Natural killer cell (primary cell): ENCODE results near the gene MOCS3. TPM values are rescaled to one million over a fixed set of nuclear protein-coding genes. Genes with fewer than 3 reads are reported as not detected.

Experiments used
- ATAC-seq, 3 donors: fragments of 150-1000 bp in 2 of 3; fragments of 200-7000 bp in 1 of 3; cut with Tn5 transposase; 1 replicate in 1 of 3; 2 replicates in 2 of 3; pipeline ENCODE4 v1.10.0; 2021; ENCODE audit warnings: mild to moderate bottlenecking in 2 of 3, moderate library complexity in 2 of 3
- DNase-seq, 2 donors: peaks; one replicate each; pipeline versions ENCODE4 v3.0.0 to v3.0.0-alpha.2; 2013 to 2021; ENCODE audit warnings: mixed read lengths in 1 of 2
- H3K27ac ChIP-seq: one replicate; pipeline ENCODE4 v1.5.1; 2013; ENCODE audit warnings: mild to moderate bottlenecking, low read length
- H3K27me3 ChIP-seq: one replicate; pipeline ENCODE4 v1.6.1; 2013; ENCODE audit warnings: low read length; ENCODE audit not compliant: control insufficient read depth, insufficient read depth
- H3K36me3 ChIP-seq: one replicate; pipeline ENCODE4 v1.6.1; 2013; ENCODE audit warnings: low read length; ENCODE audit not compliant: control insufficient read depth, insufficient read depth
- H3K4me1 ChIP-seq: one replicate; pipeline ENCODE4 v1.6.1; 2013; ENCODE audit warnings: low read length; ENCODE audit not compliant: control insufficient read depth, insufficient read depth
- H3K4me3 ChIP-seq: one replicate; pipeline ENCODE4 v1.5.1; 2013; ENCODE audit warnings: low read length
- H3K9me3 ChIP-seq: one replicate; pipeline ENCODE4 v1.6.1; 2013; ENCODE audit warnings: low read length; ENCODE audit not compliant: control insufficient read depth, insufficient read depth
- H3K27ac Mint-ChIP-seq, 2 donors: one replicate each; pipeline ENCODE4 v1.8.0; 2022; ENCODE audit warnings: mild to moderate bottlenecking in 2 of 2, mixed read lengths in 2 of 2, moderate library complexity in 1 of 2
- H3K27me3 Mint-ChIP-seq, 2 donors: one replicate each; pipeline ENCODE4 v1.8.0; 2022; ENCODE audit warnings: low read depth in 2 of 2, mixed read lengths in 2 of 2
- H3K36me3 Mint-ChIP-seq: one replicate; pipeline ENCODE4 v1.8.0; 2022; ENCODE audit warnings: mixed read lengths
- H3K4me1 Mint-ChIP-seq, 2 donors: one replicate each; pipeline ENCODE4 v1.8.0; 2022; ENCODE audit warnings: mixed read lengths in 2 of 2
- H3K4me3 Mint-ChIP-seq: one replicate; pipeline ENCODE4 v1.8.0; 2022; ENCODE audit warnings: mild to moderate bottlenecking, moderate library complexity, mixed read lengths
- H3K9me3 Mint-ChIP-seq, 2 donors: one replicate each; pipeline ENCODE4 v1.8.0; 2022; ENCODE audit warnings: mixed read lengths in 2 of 2
- CTCF ChIP-seq: fragments of 200-600 bp; IDR thresholded peaks from one replicate; pipeline ENCODE4 v1.8.0; 2022; ENCODE audit warnings: antibody characterized with exemption
- WGBS: methylation state at CpG from one replicate; pipeline ENCODE4 v1.1.7; 2013; ENCODE audit warnings: missing lambda C conversion rate; ENCODE audit not compliant: insufficient coverage; 5-methylcytosine and 5-hydroxymethylcytosine counted together
- intact Hi-C: fragments of 100-400 bp; cut with micrococcal nuclease; formaldehyde crosslinking; loops from one replicate; pipeline ENCODE4 v1.14.2; 2022
- total RNA-seq, 4 donors: library from RNA; stranded (reverse); fragments of 120-200 nt in 1 of 4; gene quantifications; one replicate each; pipeline versions ENCODE4 v1.2.3 to v1.2.4, GENCODE V29; 2013 to 2022

MOCS3 gene
- total RNA-seq, 3 donors from 2014 or later (not counting 1 experiment from before 2014, with no cell fraction given), result 2.2 to 2.5 (median 2.3) TPM

- Histone ChIP-seq H3K4me3 (no peak overlapping the region), H3K36me3 (peaks cover 69% of the 10 kb centered on the region), H3K27me3 (no peaks in the 10 kb centered on the region), H3K27ac (no peak overlapping the region), H3K9me3 (no peaks in the 10 kb centered on the region), H3K4me1 (no peaks in the 10 kb centered on the region)
- intact Hi-C loops, result no loop called here
- Mint-ChIP-seq H3K4me3 (no peak overlapping the region), H3K27me3 (no peaks in the 10 kb centered on the region), H3K4me1 (peaks cover 0 to 5% of the 10 kb centered on the region in 2 donors), H3K36me3 (peaks cover 7% of the 10 kb centered on the region), H3K27ac (peak overlapping the region in 1 of 2 donors; percentile 60), H3K9me3 (no peaks in the 10 kb centered on the region)
- DNase-seq (no peak), ATAC-seq (no peak)
- TF ChIP-seq CTCF, result no peak
- WGBS, result 94% methylated on average over 2 of the region's 4 CpGs
Measured at GRCh38 chr20:50948132-50948785, 10.4 kb upstream of the MOCS3 start.

DNA sequence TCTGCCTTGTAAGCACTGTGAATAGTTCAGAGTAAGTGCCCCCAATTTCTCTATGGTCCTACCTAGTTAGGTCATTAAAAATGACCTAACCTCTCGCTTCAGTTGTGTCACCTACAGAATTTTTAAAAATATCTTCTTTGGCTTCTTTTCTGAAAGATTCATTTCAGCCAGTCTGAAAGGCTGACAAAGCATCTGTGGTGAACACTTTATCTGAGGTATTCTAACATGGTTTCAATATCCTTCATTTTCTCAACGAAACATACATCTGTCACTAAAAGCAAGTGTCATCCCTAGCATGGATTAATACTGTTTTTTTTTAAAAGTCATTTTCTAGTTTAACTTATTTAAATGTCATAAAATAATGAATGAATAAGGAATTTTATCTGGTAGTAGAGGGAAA lies 5.4 kb upstream of the MOCS3 start:
- no peak overlapping the region for H3K27ac Mint-ChIP-seq
- H3K4me3 Mint-ChIP-seq, result no peak overlapping the region
- peaks cover 25 to 33% of the 10 kb centered on the region in 2 donors for H3K4me1 Mint-ChIP-seq
- Histone ChIP-seq H3K4me3 (no peak overlapping the region), H3K4me1 (peaks cover 9% of the 10 kb centered on the region), H3K27me3 (no peaks in the 10 kb centered on the region), H3K27ac (no peak overlapping the region), H3K36me3 (peaks cover 58% of the 10 kb centered on the region), H3K9me3 (no peaks in the 10 kb centered on the region)
- H3K36me3 Mint-ChIP-seq, result no peaks in the 10 kb centered on the region
- intact Hi-C loops, result no loop called here
- H3K27me3 Mint-ChIP-seq, result no peaks in the 10 kb centered on the region
- ATAC-seq, result no peak
- no peak for TF ChIP-seq CTCF
- no peak for DNase-seq
- no peaks in the 10 kb centered on the region for H3K9me3 Mint-ChIP-seq
- 83% methylated on average over 2 of the region's 2 CpGs for WGBS

GRCh38 chr20:50953821-50954220 lies 4.8 kb upstream of the MOCS3 start:
- no peaks in the 10 kb centered on the region for H3K36me3 Mint-ChIP-seq
- Histone ChIP-seq H3K9me3 (no peaks in the 10 kb centered on the region), H3K27ac (no peak overlapping the region), H3K27me3 (no peaks in the 10 kb centered on the region), H3K36me3 (peaks cover 54% of the 10 kb centered on the region), H3K4me3 (no peak overlapping the region), H3K4me1 (peaks cover 9% of the 10 kb centered on the region)
- no peaks in the 10 kb centered on the region for H3K9me3 Mint-ChIP-seq
- peaks cover 28 to 37% of the 10 kb centered on the region in 2 donors for H3K4me1 Mint-ChIP-seq
- no peak for TF ChIP-seq CTCF
- H3K27ac Mint-ChIP-seq, result peak overlapping the region in 1 of 2 donors; percentile 24
- H3K4me3 Mint-ChIP-seq, result no peak overlapping the region
- ATAC-seq (no peak), DNase-seq (no peak)
- no peaks in the 10 kb centered on the region for H3K27me3 Mint-ChIP-seq
- intact Hi-C loops, result no loop called here

- WGBS, result 37% methylated on average over 7 of the region's 7 CpGs
- peaks cover 21% of the 10 kb centered on the region for H3K4me1 ChIP-seq
- Mint-ChIP-seq H3K4me1 (peaks cover 38 to 39% of the 10 kb centered on the region in 2 donors), H3K27ac (peak overlapping the region; percentile 96 to 98), H3K9me3 (no peaks in the 10 kb centered on the region), H3K36me3 (no peaks in the 10 kb centered on the region), H3K27me3 (no peaks in the 10 kb centered on the region), H3K4me3 (peak overlapping the region; percentile 96)
- peak overlapping the region; percentile 97 for H3K4me3 ChIP-seq
- ATAC-seq (no peak), DNase-seq (no peak)
- peaks cover 33% of the 10 kb centered on the region for H3K36me3 ChIP-seq
- no peak overlapping the region for H3K27ac ChIP-seq
- intact Hi-C loops, result no loop called here
- TF ChIP-seq CTCF, result no peak
- no peaks in the 10 kb centered on the region for H3K27me3 ChIP-seq
- H3K9me3 ChIP-seq, result no peaks in the 10 kb centered on the region
Measured at GRCh38 chr20:50957276-50957675, 1.3 kb upstream of the MOCS3 start.
